VCaP (cell line): ENCODE results near the gene GAB2.

Experiments used
- H3K27ac ChIP-seq: fragments of 450-650 bp; 2 replicates; pipeline ENCODE4 v1.5.1; 2017
- CTCF ChIP-seq: fragments of 450-650 bp; conservative IDR thresholded peaks from 2 replicates; pipeline ENCODE4 v1.5.1; 2017; ENCODE audit warnings: mild to moderate bottlenecking, moderate library complexity

The GAB2 gene

GRCh38 chr11:78376858-78377257 lies 40.8 kb downstream of the GAB2 start:
- no peak for TF ChIP-seq CTCF
- no peak overlapping the region for H3K27ac ChIP-seq

GRCh38 chr11:78374917-78375316 lies 42.7 kb downstream of the GAB2 start:
- TF ChIP-seq CTCF, result no peak
- H3K27ac ChIP-seq, result no peak overlapping the region

GRCh38 chr11:78373689-78374088 lies 43.9 kb downstream of the GAB2 start:
- TF ChIP-seq CTCF, result no peak
- H3K27ac ChIP-seq, result no peak overlapping the region

GRCh38 chr11:78372114-78372768 lies 45.4 kb downstream of the GAB2 start:
- no peak overlapping the region for H3K27ac ChIP-seq
- no peak for TF ChIP-seq CTCF

- H3K27ac ChIP-seq, result no peak overlapping the region
- TF ChIP-seq CTCF, result no peak
Observed at GRCh38 chr11:78371221-78371891, 46.3 kb downstream of the GAB2 start.

GRCh38 chr11:78370406-78371172 lies 47.0 kb downstream of the GAB2 start:
- TF ChIP-seq CTCF, result no peak
- H3K27ac ChIP-seq, result no peak overlapping the region

- no peak overlapping the region for H3K27ac ChIP-seq
- TF ChIP-seq CTCF, result no peak
Observed at GRCh38 chr11:78365381-78365792, 52.2 kb downstream of the GAB2 start.
